Measurements from ENCODE around the gene SEPTIN7. TPM values are rescaled to one million over a fixed set of nuclear protein-coding genes. Genes with fewer than 3 reads are reported as not detected.

Gene SEPTIN7
- total RNA-seq, 2 donors from 2014 or later: 155 to 171 TPM

DNA sequence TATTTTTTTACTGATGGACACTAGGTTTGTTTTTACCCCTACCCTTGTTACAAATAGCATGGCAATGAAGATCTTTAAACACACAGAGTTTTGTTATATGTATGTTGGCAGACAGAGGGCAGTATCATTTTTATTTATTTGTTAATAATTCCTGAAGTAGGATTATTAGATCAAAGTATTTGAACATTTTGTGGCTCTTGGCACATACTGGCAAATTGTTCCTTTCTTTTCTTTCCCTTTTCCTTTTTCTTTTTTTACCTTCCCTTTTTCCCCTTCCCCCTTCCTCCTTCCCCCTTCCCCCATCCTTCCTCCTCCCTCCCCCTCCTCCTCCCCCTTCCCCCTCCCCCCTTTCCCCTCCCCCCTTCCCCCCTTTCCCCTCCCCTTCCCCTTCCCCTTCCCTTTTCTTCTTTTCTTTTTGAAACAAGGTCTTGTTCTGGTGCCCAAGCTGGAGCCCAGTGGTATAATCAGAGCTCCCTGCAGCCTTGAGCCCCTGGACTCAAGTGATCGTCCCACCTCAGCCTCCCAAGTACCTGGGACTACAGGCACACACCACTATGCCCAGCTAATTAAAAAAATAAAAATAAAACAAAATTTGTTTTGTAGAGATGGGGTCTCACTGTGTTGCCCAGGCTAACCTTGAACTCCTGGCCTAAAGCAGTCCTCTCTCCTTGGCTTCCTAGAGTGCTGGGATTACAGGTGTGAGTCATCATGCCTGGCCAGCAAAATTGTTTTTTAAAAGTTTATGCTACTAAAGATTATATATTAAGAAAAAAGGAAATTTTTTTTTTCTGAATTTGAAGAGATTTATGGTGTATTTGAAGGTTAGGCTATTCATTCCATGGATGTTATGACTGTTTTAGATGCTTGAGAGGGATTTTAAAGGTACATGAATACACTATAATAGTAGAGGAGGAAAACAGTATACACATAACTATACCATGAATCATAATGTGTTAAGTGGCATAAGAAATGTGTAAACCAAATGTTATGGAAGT lies 39.3 kb downstream of the SEPTIN7 start:
- DNase-seq (ENCODE audit: low spot score): no peak
- no peak for TF ChIP-seq CTCF (IDR thresholded peaks at IDR 0.05)
- Histone ChIP-seq H3K27ac (no peak overlapping the region), H3K27me3 (no peaks in the 10 kb centered on the region), H3K4me3 (no peak overlapping the region), H3K36me3 (peaks cover 8% of the 10 kb centered on the region), H3K4me1 (no peaks in the 10 kb centered on the region), H3K9me3 (no peaks in the 10 kb centered on the region)

DNA sequence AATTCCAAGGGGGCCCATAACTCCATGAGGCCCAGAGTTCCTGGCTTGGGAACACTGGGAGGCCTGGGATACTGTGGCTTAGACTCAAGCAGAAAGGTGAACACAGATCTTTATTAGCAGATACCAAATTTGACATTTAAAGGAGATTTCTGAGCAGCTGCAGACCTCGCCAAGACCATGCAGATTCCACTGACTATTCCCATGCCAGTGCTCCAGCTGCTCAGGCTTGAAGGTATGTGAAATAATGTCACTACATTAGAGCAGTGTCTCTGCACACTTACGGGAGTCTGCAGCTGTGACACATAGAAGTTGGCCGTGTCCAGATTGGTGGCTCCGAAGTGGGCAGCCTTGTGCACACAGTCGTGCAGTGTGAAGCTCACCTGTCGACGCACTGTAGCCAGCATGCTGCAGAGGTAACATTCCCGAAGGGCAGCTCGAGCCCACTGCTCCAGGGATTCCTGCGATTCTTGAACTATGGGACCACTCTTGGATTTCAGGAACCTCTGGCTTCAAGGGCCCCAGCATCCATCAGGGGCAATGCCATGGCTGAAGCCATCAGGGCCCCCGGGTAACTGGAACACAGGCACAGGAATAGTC lies 46.1 kb downstream of the SEPTIN7 start:
- H3K4me1 ChIP-seq: peaks cover 0 to 14% of the 10 kb centered on the region in 2 donors
- H3K4me3 ChIP-seq: no peak overlapping the region
- DNase-seq (ENCODE audit: low spot score): no peak
- no peak overlapping the region for H3K27ac ChIP-seq
- H3K9me3 ChIP-seq: no peaks in the 10 kb centered on the region
- TF ChIP-seq CTCF (IDR thresholded peaks at IDR 0.05): no peak
- peaks cover 16% of the 10 kb centered on the region for H3K36me3 ChIP-seq
- no peaks in the 10 kb centered on the region for H3K27me3 ChIP-seq

- Histone ChIP-seq H3K9me3 (no peaks in the 10 kb centered on the region), H3K4me1 (peaks cover 0 to 14% of the 10 kb centered on the region in 2 donors), H3K27ac (no peak overlapping the region), H3K27me3 (no peaks in the 10 kb centered on the region), H3K36me3 (peaks cover 16% of the 10 kb centered on the region), H3K4me3 (no peak overlapping the region)
- no peak for DNase-seq (ENCODE audit: low spot score)
- no peak for TF ChIP-seq CTCF (IDR thresholded peaks at IDR 0.05)
These were observed 47.9 kb downstream of the SEPTIN7 start for GRCh38 chr7:35848725-35849124.

DNA sequence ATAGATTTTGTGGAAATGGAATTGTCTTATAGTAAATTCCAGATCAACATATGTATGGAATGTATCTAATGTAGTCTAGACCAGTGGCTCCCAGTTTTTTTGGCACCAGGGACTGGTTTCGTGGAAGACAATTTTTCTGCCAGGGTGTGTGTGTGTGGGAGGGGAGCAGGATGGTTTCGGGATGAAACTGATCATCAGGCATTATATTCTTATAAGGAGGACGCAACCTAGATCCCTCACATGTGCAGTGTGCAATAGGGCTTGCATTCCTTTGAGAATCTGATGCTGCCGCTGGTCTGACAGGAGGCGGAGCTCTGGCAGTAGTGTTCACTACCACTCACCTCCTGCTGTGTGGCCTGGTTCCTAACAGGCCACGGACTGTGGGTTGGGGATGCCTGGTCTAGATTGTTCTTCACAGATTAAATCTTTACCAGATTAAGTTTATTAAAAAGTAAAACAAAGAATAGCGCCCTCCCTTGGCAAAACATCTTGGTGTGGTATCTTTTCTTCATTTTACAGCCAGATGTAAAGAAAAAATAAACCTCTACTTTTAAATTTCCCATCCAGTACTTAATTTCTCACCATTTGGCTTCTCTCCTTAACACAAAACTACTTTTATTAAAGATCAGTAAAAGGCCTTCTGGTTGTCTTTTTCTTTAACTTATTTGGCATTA lies 48.4 kb downstream of the SEPTIN7 start:
- H3K4me3 ChIP-seq: no peak overlapping the region
- no peak for TF ChIP-seq CTCF (IDR thresholded peaks at IDR 0.05)
- peaks cover 0 to 14% of the 10 kb centered on the region in 2 donors for H3K4me1 ChIP-seq
- peaks cover 16% of the 10 kb centered on the region for H3K36me3 ChIP-seq
- no peak overlapping the region for H3K27ac ChIP-seq
- H3K27me3 ChIP-seq: no peaks in the 10 kb centered on the region
- H3K9me3 ChIP-seq: no peaks in the 10 kb centered on the region
- no peak for DNase-seq (ENCODE audit: low spot score)

DNA sequence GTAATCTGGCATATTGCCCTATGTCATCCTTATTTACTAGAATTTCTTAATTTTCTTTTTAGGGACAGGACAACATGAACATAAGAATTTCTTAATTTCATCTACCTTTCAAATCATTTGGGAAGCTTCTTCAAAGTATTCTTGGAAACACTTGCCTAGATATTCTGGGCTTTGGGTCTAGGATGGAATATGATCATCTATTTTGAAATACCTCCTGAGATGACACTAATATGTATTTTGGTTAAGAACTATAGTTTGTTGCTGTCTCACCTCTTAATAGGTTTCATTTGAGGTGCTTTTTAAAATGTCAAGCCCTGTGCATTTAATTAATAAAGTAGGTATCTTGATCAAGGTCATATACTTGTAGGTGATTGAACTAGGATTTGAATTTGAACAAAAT lies 49.1 kb downstream of the SEPTIN7 start:
- H3K4me1 ChIP-seq: peaks cover 0 to 14% of the 10 kb centered on the region in 2 donors
- no peak overlapping the region for H3K4me3 ChIP-seq
- TF ChIP-seq CTCF (IDR thresholded peaks at IDR 0.05): no peak
- no peaks in the 10 kb centered on the region for H3K9me3 ChIP-seq
- H3K36me3 ChIP-seq: peaks cover 10% of the 10 kb centered on the region
- DNase-seq (ENCODE audit: low spot score): no peak
- no peak overlapping the region for H3K27ac ChIP-seq
- H3K27me3 ChIP-seq: no peaks in the 10 kb centered on the region

Other genes starting within 250 kb of the SEPTIN7 start
- 10 to 100 TPM; 14.0 to 23.9 TPM for gene HERPUD2, start 105.9 kb upstream of the SEPTIN7 start, total RNA-seq